ENCODE results near the gene SOCS3.
"Not testable (repeated sequence)": the region's sequence is repeated elsewhere in the genome, so short reads cannot be mapped to it uniquely, and the experiment has no call there.

- not testable (repeated sequence) for TF ChIP-seq CTCF, POLR2A (IDR thresholded peaks at IDR 0.05)
Measured at GRCh38 chr17:78331355-78331754, 28.5 kb downstream of the SOCS3 start.

All from lower leg skin (tissue), 3 donors.